Dedifferentiated amniotic fluid mesenchymal stem cell (primary cell): ENCODE results near the gene ZBBX.
"Not testable (repeated sequence)": the region's sequence is repeated elsewhere in the genome, so short reads cannot be mapped to it uniquely, and the experiment has no call there.

Source experiments
- DNase-seq: peaks from one replicate; pipeline ENCODE4 v3.0.0-alpha.2; 2016; ENCODE audit errors: extremely low spot score

The ZBBX gene

GRCh38 chr3:167380004-167380689, at the start of gene ZBBX:
Gene ZBBX (minus strand): TSS chr3:167380297. CDS start chr3:167372901, 7,396 bp downstream.
- DNase-seq = peak; percentile 80

- DNase-seq = not testable (repeated sequence)
Measured at GRCh38 chr3:167426962-167427361, 46.9 kb upstream of the ZBBX start.

GRCh38 chr3:167422396-167422795, 42.3 kb upstream of the ZBBX start:
- DNase-seq = not testable (repeated sequence)

- no peak for DNase-seq
Measured at GRCh38 chr3:167409611-167410010, 29.5 kb upstream of the ZBBX start.

GRCh38 chr3:167406876-167407492, 26.9 kb upstream of the ZBBX start:
- peak; percentile 19 for DNase-seq

GRCh38 chr3:167397826-167398225, 17.7 kb upstream of the ZBBX start:
- no peak for DNase-seq

- no peak for DNase-seq
Measured at GRCh38 chr3:167396075-167396474, 16.0 kb upstream of the ZBBX start.

GRCh38 chr3:167394003-167394402, 13.9 kb upstream of the ZBBX start:
- DNase-seq = no peak

- no peak for DNase-seq
Measured at GRCh38 chr3:167382155-167382554, 2.1 kb upstream of the ZBBX start.

GRCh38 chr3:167375478-167375877, 4.6 kb downstream of the ZBBX start:
- DNase-seq = no peak

- no peak for DNase-seq
Measured at GRCh38 chr3:167372138-167372537, 8.0 kb downstream of the ZBBX start.

GRCh38 chr3:167361948-167362347, 18.1 kb downstream of the ZBBX start:
- DNase-seq = no peak

GRCh38 chr3:167361306-167361705, 18.8 kb downstream of the ZBBX start:
- no peak for DNase-seq

GRCh38 chr3:167355446-167355845, 24.7 kb downstream of the ZBBX start:
- no peak for DNase-seq

- no peak for DNase-seq
Measured at GRCh38 chr3:167354751-167355150, 25.3 kb downstream of the ZBBX start.

GRCh38 chr3:167350245-167350862, 29.7 kb downstream of the ZBBX start:
- DNase-seq = no peak

- no peak for DNase-seq
Measured at GRCh38 chr3:167346171-167346570, 33.9 kb downstream of the ZBBX start.

GRCh38 chr3:167330993-167331785, 48.9 kb downstream of the ZBBX start:
- no peak for DNase-seq

GRCh38 chr3:167323572-167323971, 56.5 kb downstream of the ZBBX start:
- no peak for DNase-seq

- no peak for DNase-seq
Measured at GRCh38 chr3:167318996-167319615, 61.0 kb downstream of the ZBBX start.

- DNase-seq = no peak
Measured at GRCh38 chr3:167318306-167318705, 61.8 kb downstream of the ZBBX start.

- no peak for DNase-seq
Measured at GRCh38 chr3:167306319-167306718, 73.8 kb downstream of the ZBBX start.
